SK-N-SH (cell line): ENCODE data around the gene KLK11. TPM values are rescaled to one million over a fixed set of nuclear protein-coding genes. Genes with fewer than 3 reads are reported as not detected.

Experiments used
- CTCF ChIA-PET: fragments of 300-600, 350-600 bp; formaldehyde crosslinking; extraction: SDS; loops from one replicate; lab custom pipeline; 2021; lab: Yijun Ruan, JAX
- POLR2A ChIA-PET: fragments of 350-600 bp; sonication (Branson Sonifier 250); formaldehyde crosslinking; extraction: SDS; loops from one replicate; lab custom pipeline; 2020; ENCODE audit warnings: antibody characterized with exemption, inconsistent platforms; lab: Yijun Ruan, JAX
- DNase-seq: peaks from one replicate; pipeline ENCODE4 v3.0.0; 2012
- H2AFZ ChIP-seq: fragments of 200-600 bp; sonication (generic); 2 replicates; pipeline ENCODE4 v1.8.1; 2016; ENCODE audit warnings: antibody characterized with exemption, mild to moderate bottlenecking, low read depth
- H3F3A ChIP-seq: fragments of 200-600 bp; sonication (generic); replicated peaks from 2 replicates; pipeline ENCODE3; 2016; ENCODE audit warnings: antibody characterized with exemption, mild to moderate bottlenecking; ENCODE audit not compliant: insufficient read depth
- H3K27ac ChIP-seq, 2 experiments: fragments of 200-500 bp in 1 of 2; fragments of 200-600 bp in 1 of 2; sonication (Bioruptor generic) in 1 of 2; sonication (generic), shearing (Covaris generic) in 1 of 2; 2 replicates each; pipeline versions ENCODE4 v1.5.1 to v1.6.1; 2014 to 2016; ENCODE audit warnings: low read depth in 2 of 2, inconsistent platforms in 1 of 2, low read length in 1 of 2, mild to moderate bottlenecking in 1 of 2, mixed read lengths in 1 of 2
- H3K27me3 ChIP-seq: fragments of 200-600 bp; sonication (generic), shearing (Covaris generic); 2 replicates; pipeline ENCODE4 v1.6.1; 2016; ENCODE audit warnings: mixed run types; ENCODE audit not compliant: insufficient read depth
- H3K36me3 ChIP-seq, 2 experiments: fragments of 200-500 bp in 1 of 2; fragments of 200-600 bp in 1 of 2; sonication (Bioruptor generic) in 1 of 2; sonication (generic) in 1 of 2; replicated peaks in 1 of 2; 2 replicates each; pipeline versions ENCODE3 to v1.5.1; 2014 to 2016; ENCODE audit warnings: low read length in 1 of 2, mild to moderate bottlenecking in 1 of 2; ENCODE audit not compliant: insufficient read depth in 2 of 2, control insufficient read depth in 1 of 2
- H3K4me1 ChIP-seq, 2 experiments: fragments of 200-500 bp in 1 of 2; fragments of 200-600 bp in 1 of 2; sonication (Bioruptor generic) in 1 of 2; sonication (generic), shearing (Covaris generic) in 1 of 2; 2 replicates each; pipeline versions ENCODE4 v1.5.1 to v1.6.1; 2014 to 2016; ENCODE audit warnings: low read depth in 1 of 2, low read length in 1 of 2, mixed run types in 1 of 2; ENCODE audit not compliant: insufficient read depth in 2 of 2, control insufficient read depth in 1 of 2
- H3K4me2 ChIP-seq: fragments of 200-600 bp; sonication (generic), shearing (Covaris generic); 2 replicates; pipeline ENCODE4 v1.6.1; 2017; ENCODE audit warnings: mixed run types
- H3K4me3 ChIP-seq, 2 experiments: fragments of 200-500 bp in 1 of 2; fragments of 200-600 bp in 1 of 2; sonication (Bioruptor generic) in 1 of 2; sonication (generic), shearing (Covaris generic) in 1 of 2; 2 replicates each; pipeline versions ENCODE4 v1.5.1 to v1.8.1; 2014 to 2016; ENCODE audit warnings: low read depth in 2 of 2, inconsistent platforms in 1 of 2, low read length in 1 of 2, mild to moderate bottlenecking in 1 of 2, mixed read lengths in 1 of 2, moderate library complexity in 1 of 2
- H3K79me2 ChIP-seq: fragments of 200-600 bp; sonication (generic); 2 replicates; pipeline ENCODE4 v1.8.1; 2017; ENCODE audit warnings: mild to moderate bottlenecking; ENCODE audit not compliant: insufficient read depth
- H3K9ac ChIP-seq: fragments of 200-600 bp; sonication (generic); 2 replicates; pipeline ENCODE4 v1.6.1; 2017; ENCODE audit warnings: mixed run types
- H3K9me2 ChIP-seq: fragments of 200-600 bp; sonication (generic); 2 replicates; pipeline ENCODE4 v1.6.1; 2017; ENCODE audit warnings: mixed run types
- H3K9me3 ChIP-seq: fragments of 200-600 bp; sonication (generic); 2 replicates; pipeline ENCODE4 v1.6.1; 2017; ENCODE audit warnings: mixed run types, mild to moderate bottlenecking, moderate library complexity
- H4K20me1 ChIP-seq: fragments of 200-600 bp; sonication (generic); 2 replicates; pipeline ENCODE4 v1.6.1; 2017; ENCODE audit warnings: mild to moderate bottlenecking, mixed run types; ENCODE audit not compliant: insufficient read depth
- CHD2 ChIP-seq: fragments of 150-350 bp; IDR thresholded peaks from 2 replicates; pipeline ENCODE4 v1.6.1; 2018; ENCODE audit warnings: low read length; ENCODE audit not compliant: partially characterized antibody
- ELF1 ChIP-seq: IDR thresholded peaks from 2 replicates; pipeline ENCODE4 v1.4.0; 2012
- EP300 ChIP-seq, 2 experiments: IDR thresholded peaks; 2 replicates each; pipeline versions ENCODE4 v1.4.0 to v1.6.1; 2012; ENCODE audit warnings: borderline replicate concordance in 1 of 2, low read depth in 1 of 2, low read length in 1 of 2
- FOXM1 ChIP-seq: IDR thresholded peaks from 2 replicates; pipeline ENCODE4 v1.4.0; 2012; ENCODE audit warnings: low read depth, mild to moderate bottlenecking
- GABPA ChIP-seq: IDR thresholded peaks from 2 replicates; pipeline ENCODE4 v1.4.0; 2012; ENCODE audit warnings: low read depth, mild to moderate bottlenecking
- MXI1 ChIP-seq: IDR thresholded peaks from 2 replicates; pipeline ENCODE4 v1.6.1; 2012; ENCODE audit warnings: mild to moderate bottlenecking, low read depth, low read length, improper control_type of control experiment
- PBX3 ChIP-seq: IDR thresholded peaks from 2 replicates; pipeline ENCODE4; 2012
- REST ChIP-seq: IDR thresholded peaks from 2 replicates; pipeline ENCODE4 v1.6.1; 2012; ENCODE audit warnings: mild to moderate bottlenecking, low read depth, low read length, moderate library complexity
- RFX5 ChIP-seq: IDR thresholded peaks from 2 replicates; pipeline ENCODE4 v1.6.1; 2012; ENCODE audit warnings: mild to moderate bottlenecking, improper control_type of control experiment, low read length
- RXRA ChIP-seq: IDR thresholded peaks from 2 replicates; pipeline ENCODE4 v1.4.0; 2012; ENCODE audit warnings: low read depth, mild to moderate bottlenecking, borderline replicate concordance
- SIN3A ChIP-seq: IDR thresholded peaks from 2 replicates; pipeline ENCODE4 v1.6.1; 2012; ENCODE audit warnings: low read depth, mild to moderate bottlenecking, low read length, moderate library complexity, borderline replicate concordance
- TAF1 ChIP-seq: IDR thresholded peaks from 2 replicates; pipeline ENCODE4 v1.6.1; 2012; ENCODE audit warnings: low read depth, mild to moderate bottlenecking, low read length, moderate library complexity, borderline replicate concordance
- TCF12 ChIP-seq: IDR thresholded peaks from 2 replicates; pipeline ENCODE4 v1.4.0; 2012
- USF2 ChIP-seq: fragments of 150-350 bp; IDR thresholded peaks from 2 replicates; pipeline ENCODE4 v1.6.1; 2017; ENCODE audit warnings: antibody characterized with exemption, low read length, low read depth, borderline replicate concordance
- YY1 ChIP-seq: IDR thresholded peaks from 2 replicates; pipeline ENCODE4 v1.4.0; 2012; ENCODE audit warnings: low read depth, mild to moderate bottlenecking
- WGBS: methylation state at CpG from one replicate; pipeline ENCODE4 v1.1.6; 2017; ENCODE audit warnings: low lambda C conversion rate; 5-methylcytosine and 5-hydroxymethylcytosine counted together
- polyA plus RNA-seq, 3 experiments: library from polyadenylated mRNA; depleted of rRNA; stranded (reverse); fragments of >200 nt; gene quantifications; 2 replicates each; pipeline ENCODE4 v1.2.3, GENCODE V29; 2012
- TF ChIP-seq, protein P1 (sequence below): IDR thresholded peaks from 2 replicates; pipeline ENCODE4 v1.4.0; 2012; ENCODE audit warnings: low read depth, borderline replicate concordance

The KLK11 gene
- polyA plus RNA-seq, 1 of the 3 experiments (the other 2 are of a cell fraction): not detected

GRCh38 chr19:51059715-51060114 lies 33.3 kb upstream of the KLK11 start:
- DNase-seq: no peak
- no peak overlapping the region for H3K9ac ChIP-seq
- TF ChIP-seq SIN3A (no peak), TCF12 (no peak), ELF1 (no peak), YY1 (no peak), RFX5 (no peak), MXI1 (no peak), USF2 (no peak), CHD2 (no peak), PBX3 (no peak), GABPA (no peak), EP300 (IDR thresholded peaks at IDR 0.05; ENCODE audit: borderline replicate concordance in 1 of 2, low read depth in 1 of 2, low read length in 1 of 2) (no peak), RXRA (no peak), FOXM1 (no peak), REST (no peak), TAF1 (no peak)
- TF ChIP-seq, protein P1, sequence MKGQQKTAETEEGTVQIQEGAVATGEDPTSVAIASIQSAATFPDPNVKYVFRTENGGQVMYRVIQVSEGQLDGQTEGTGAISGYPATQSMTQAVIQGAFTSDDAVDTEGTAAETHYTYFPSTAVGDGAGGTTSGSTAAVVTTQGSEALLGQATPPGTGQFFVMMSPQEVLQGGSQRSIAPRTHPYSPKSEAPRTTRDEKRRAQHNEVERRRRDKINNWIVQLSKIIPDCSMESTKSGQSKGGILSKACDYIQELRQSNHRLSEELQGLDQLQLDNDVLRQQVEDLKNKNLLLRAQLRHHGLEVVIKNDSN: no peak
- CTCF ChIA-PET: no interaction called here
- H3K9me2 ChIP-seq: no peaks in the 10 kb centered on the region
- H3K4me2 ChIP-seq: no peak overlapping the region
- no peaks in the 10 kb centered on the region for H3K36me3 ChIP-seq
- POLR2A ChIA-PET: no interaction called here
- H3F3A ChIP-seq: no peaks in the 10 kb centered on the region
- peaks cover 38% of the 10 kb centered on the region; the same call in 1 of the 2 replicates for H3K27me3 ChIP-seq
- H3K27ac ChIP-seq: no peak overlapping the region
- no peaks in the 10 kb centered on the region for H3K9me3 ChIP-seq
- no peak overlapping the region for H3K4me3 ChIP-seq
- no peaks in the 10 kb centered on the region for H3K4me1 ChIP-seq
- no peak overlapping the region for H2AFZ ChIP-seq
- no peaks in the 10 kb centered on the region for H4K20me1 ChIP-seq
- no peaks in the 10 kb centered on the region for H3K79me2 ChIP-seq
- 0% methylated on average over 4 of the region's 7 CpGs for WGBS
